ENCODE measurements around the gene RUBCNL.

Gene RUBCNL

GRCh38 chr13:46311217-46311616 is 75.8 kb downstream of the RUBCNL start:
- no peak for DNase-seq (ENCODE audit: extremely low read depth in 1 of 2, low read depth in 1 of 2)

- no peak for DNase-seq (ENCODE audit: extremely low read depth in 1 of 2, low read depth in 1 of 2)
Observed at GRCh38 chr13:46310066-46310465, 77.0 kb downstream of the RUBCNL start.

GRCh38 chr13:46307554-46307953 is 79.5 kb downstream of the RUBCNL start:
- DNase-seq (ENCODE audit: extremely low read depth in 1 of 2, low read depth in 1 of 2) = no peak

- no peak for DNase-seq (ENCODE audit: extremely low read depth in 1 of 2, low read depth in 1 of 2)
Observed at GRCh38 chr13:46304546-46304945, 82.5 kb downstream of the RUBCNL start.

GRCh38 chr13:46303742-46304385 is 83.2 kb downstream of the RUBCNL start:
- DNase-seq (ENCODE audit: extremely low read depth in 1 of 2, low read depth in 1 of 2) = no peak

- DNase-seq (ENCODE audit: extremely low read depth in 1 of 2, low read depth in 1 of 2) = no peak
Observed at GRCh38 chr13:46297361-46297811, 89.7 kb downstream of the RUBCNL start.

- DNase-seq (ENCODE audit: extremely low read depth in 1 of 2, low read depth in 1 of 2) = no peak
Observed at GRCh38 chr13:46296921-46297320, 90.1 kb downstream of the RUBCNL start.

GRCh38 chr13:46296115-46296822 is 90.8 kb downstream of the RUBCNL start:
- no peak for DNase-seq (ENCODE audit: extremely low read depth in 1 of 2, low read depth in 1 of 2)

- DNase-seq (ENCODE audit: extremely low read depth in 1 of 2, low read depth in 1 of 2) = peak; percentile 21 to 29
Observed at GRCh38 chr13:46295491-46296114, 91.4 kb downstream of the RUBCNL start.

GRCh38 chr13:46293436-46293835 is 93.6 kb downstream of the RUBCNL start:
- no peak for DNase-seq (ENCODE audit: extremely low read depth in 1 of 2, low read depth in 1 of 2)

Data from activated CD8-positive, alpha-beta memory T cell treated with anti-CD3 and anti-CD28 coated beads for 1 hour (primary cell).